ENCODE results near the gene SPSB2.

GRCh38 chr12:6861391-6861790, 11.7 kb downstream of the SPSB2 start:
- TF ChIP-seq POLR2A (IDR thresholded peaks at IDR 0.05): no peak
- no peak for TF ChIP-seq CTCF (IDR thresholded peaks at IDR 0.05)
- TF ChIP-seq POLR2AphosphoS5 (IDR thresholded peaks at IDR 0.05): no peak
